Activated CD4-positive, alpha-beta T cell treated with anti-CD3 and anti-CD28 coated beads for 36 hours (primary cell): ENCODE results near the gene MRPL42. TPM values are rescaled to one million over a fixed set of nuclear protein-coding genes. Genes with fewer than 3 reads are reported as not detected.
"Not testable (repeated sequence)": the region's sequence is repeated elsewhere in the genome, so short reads cannot be mapped to it uniquely, and the experiment has no call there.

Experiments
- ATAC-seq: fragments of 200-7000 bp; cut with Tn5 transposase; one replicate; pipeline ENCODE4 v1.10.0; 2021; ENCODE audit warnings: mild to moderate bottlenecking, moderate library complexity
- CTCF ChIA-PET: fragments of 350-600 bp; sonication (Branson Sonifier 250); formaldehyde crosslinking; loops from one replicate; lab custom pipeline; 2021; ENCODE audit warnings: antibody characterized with exemption; lab: Charles Lee
- POLR2A ChIA-PET: fragments of 350-600 bp; sonication (Branson Sonifier 250); formaldehyde crosslinking; loops from one replicate; lab custom pipeline; 2021; ENCODE audit warnings: antibody characterized with exemption, inconsistent platforms; lab: Charles Lee
- DNase-seq: peaks from one replicate; pipeline ENCODE4 v3.0.0-alpha.2; 2020
- H3K27ac Mint-ChIP-seq: one replicate; pipeline ENCODE4 v1.8.0; 2021; ENCODE audit warnings: mixed read lengths
- H3K27me3 Mint-ChIP-seq: one replicate; pipeline ENCODE4 v1.8.0; 2021; ENCODE audit warnings: mixed read lengths
- H3K36me3 Mint-ChIP-seq: one replicate; pipeline ENCODE4 v1.8.0; 2021; ENCODE audit warnings: low read depth, mixed read lengths
- H3K4me1 Mint-ChIP-seq: one replicate; pipeline ENCODE4 v1.8.0; 2021; ENCODE audit warnings: mixed read lengths
- H3K4me3 Mint-ChIP-seq: one replicate; pipeline ENCODE4 v1.8.0; 2021; ENCODE audit warnings: mild to moderate bottlenecking, moderate library complexity, mixed read lengths
- H3K9me3 Mint-ChIP-seq: one replicate; pipeline ENCODE4 v1.8.0; 2021; ENCODE audit warnings: low read depth, mixed read lengths
- intact Hi-C, 2 experiments: fragments of 100-400 bp; cut with DNase I in 1 of 2; cut with micrococcal nuclease in 1 of 2; formaldehyde crosslinking; loops; one replicate each; pipeline versions ENCODE4 v1.14.2 to v1.15.1; 2022 to 2024; cut with DNase I, micrococcal nuclease
- total RNA-seq, 2 experiments: library from RNA; stranded (reverse); gene quantifications; one replicate each; pipeline ENCODE4 v1.2.3, GENCODE V29; 2021

The MRPL42 gene
- total RNA-seq, 2 experiments from 2014 or later = 78.7 to 98.3 TPM

DNA sequence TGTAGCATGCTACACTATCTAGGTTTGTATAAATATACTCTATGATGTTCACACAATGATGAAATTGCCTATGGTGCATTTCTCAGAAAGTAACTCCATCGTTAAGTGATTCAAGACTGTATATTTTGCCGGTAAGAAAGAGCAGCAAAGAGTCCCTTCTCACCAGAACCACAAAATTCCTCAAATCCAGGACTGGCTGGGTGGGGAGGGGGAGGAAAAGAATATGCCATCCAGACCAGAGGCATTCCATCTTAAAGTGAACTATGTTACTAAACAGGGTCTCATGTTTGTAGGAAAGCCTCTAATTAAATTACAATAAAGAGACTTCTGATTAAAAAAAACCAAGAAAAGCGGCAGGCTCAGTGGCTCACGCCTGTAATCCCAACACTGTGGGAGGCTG lies 37.0 kb upstream of the MRPL42 start:
- Mint-ChIP-seq H3K9me3 (no peaks in the 10 kb centered on the region), H3K4me1 (peaks cover 79% of the 10 kb centered on the region), H3K36me3 (peaks cover 16% of the 10 kb centered on the region), H3K27me3 (no peaks in the 10 kb centered on the region), H3K4me3 (no peak overlapping the region), H3K27ac (no peak overlapping the region)
- ATAC-seq = no peak
- intact Hi-C loops = no loop called here
- CTCF ChIA-PET = interaction anchor here (1.3 kb wide), 1 partner anchor 11 kb away, joined by 10 read pairs; no protein-coding TSS in a partner anchor
- POLR2A ChIA-PET = no interaction called here
- DNase-seq = no peak

DNA sequence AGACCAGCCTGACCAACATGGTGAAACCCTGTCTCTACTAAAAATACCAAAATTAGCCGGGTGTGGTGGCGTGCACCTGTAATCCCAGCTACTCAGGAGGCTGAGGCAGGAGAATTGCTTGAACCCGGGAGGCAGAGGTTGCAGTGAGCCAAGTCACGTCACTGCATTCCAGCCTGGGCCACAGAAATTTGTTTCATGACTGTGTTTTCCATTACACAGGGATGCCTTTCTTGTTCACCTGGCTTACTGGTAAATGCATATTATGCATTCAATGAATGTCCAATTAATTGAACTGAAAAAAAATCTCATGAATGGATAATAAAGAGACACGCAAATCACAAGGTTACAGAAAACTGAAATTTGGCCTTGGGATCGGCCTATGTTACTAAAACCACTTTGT lies 35.3 kb upstream of the MRPL42 start:
- ATAC-seq, H3K27me3 Mint-ChIP-seq, POLR2A ChIA-PET, DNase-seq, intact Hi-C loops, H3K27ac Mint-ChIP-seq, H3K9me3 Mint-ChIP-seq, H3K4me3 Mint-ChIP-seq: not testable (repeated sequence)
- peaks cover 78% of the 10 kb centered on the region for H3K4me1 Mint-ChIP-seq
- CTCF ChIA-PET = interaction anchor here (0.6 to 1.9 kb wide), 3 partner anchors 12 to 29 kb away, joined by 3 to 10 read pairs (median 3); no protein-coding TSS in a partner anchor
- peaks cover 15% of the 10 kb centered on the region for H3K36me3 Mint-ChIP-seq

DNA sequence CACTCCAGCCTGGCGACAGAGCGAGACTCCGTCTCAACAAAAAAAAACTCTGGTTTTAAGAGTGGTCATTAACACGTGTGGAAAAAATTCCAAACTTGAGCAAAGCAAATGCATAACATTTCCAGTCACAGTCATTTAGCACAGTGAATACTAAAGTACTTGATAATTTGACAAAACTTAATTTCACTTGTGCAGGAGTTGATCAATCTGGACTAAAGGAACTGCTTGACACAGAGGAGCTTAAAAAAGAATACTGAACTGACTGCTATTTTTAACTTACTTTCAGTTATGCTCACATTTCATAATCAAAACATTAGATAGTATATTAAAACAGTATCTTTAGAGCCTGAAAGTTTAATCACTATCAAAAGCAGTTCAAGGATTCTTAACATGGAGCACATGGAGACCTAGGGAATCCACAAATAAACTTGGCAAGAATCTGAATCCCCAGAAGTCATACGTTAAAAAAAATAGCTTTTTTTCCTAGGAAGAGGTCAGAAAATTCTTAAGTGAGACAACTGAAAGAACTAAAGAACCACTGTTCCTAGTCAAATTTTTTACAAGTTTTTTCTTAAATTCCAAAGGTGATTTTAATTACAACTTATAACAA lies 33.0 kb upstream of the MRPL42 start:
- POLR2A ChIA-PET = interaction anchor here (1.0 to 1.5 kb wide), 2 partner anchors 20 to 33 kb away, joined by 3 to 4 read pairs; no protein-coding TSS in a partner anchor
- H3K4me3 Mint-ChIP-seq = no peak overlapping the region
- H3K9me3 Mint-ChIP-seq = no peaks in the 10 kb centered on the region

DNA sequence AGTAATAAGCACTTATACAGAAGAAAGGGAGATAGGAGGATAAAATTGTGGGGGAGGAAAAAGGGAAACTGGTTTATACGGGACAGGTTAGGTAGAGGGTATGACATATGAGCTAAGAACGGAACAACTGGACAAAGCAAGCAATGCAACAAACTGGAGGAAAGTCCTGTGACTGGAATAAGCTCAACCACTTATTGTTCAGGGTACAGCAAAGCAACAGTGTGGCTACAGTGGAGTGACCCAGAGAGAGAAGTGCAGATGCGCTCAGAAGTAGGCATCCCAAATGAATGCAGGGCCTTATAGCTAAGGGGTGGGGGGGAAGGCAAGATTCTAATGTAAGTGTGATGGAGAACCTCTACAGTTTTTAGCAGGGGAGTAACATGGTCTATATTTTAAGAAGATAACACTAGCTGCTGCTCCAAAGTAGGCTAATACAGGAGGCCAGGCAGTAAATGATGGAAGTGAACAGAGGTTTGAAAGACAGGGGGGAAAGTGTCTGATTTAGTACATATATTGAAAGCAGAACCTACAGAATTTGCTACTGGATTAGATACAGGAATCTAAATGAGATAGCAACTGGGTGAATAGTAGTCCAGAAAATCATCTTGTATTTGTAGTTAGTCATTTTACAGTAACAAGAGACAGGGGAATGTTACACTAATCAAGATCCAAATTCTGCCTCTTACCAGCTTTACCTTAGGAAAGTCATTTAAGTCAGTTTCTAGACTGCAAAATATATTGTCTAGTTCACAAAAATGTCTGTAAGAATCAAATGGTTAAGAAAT lies 28.9 kb upstream of the MRPL42 start:
- Mint-ChIP-seq H3K27me3 (no peaks in the 10 kb centered on the region), H3K4me3 (peak overlapping the region; percentile 99), H3K27ac (peak overlapping the region; percentile 22), H3K9me3 (no peaks in the 10 kb centered on the region), H3K36me3 (peaks cover 17% of the 10 kb centered on the region), H3K4me1 (peaks cover 79% of the 10 kb centered on the region)
- ChIA-PET CTCF (interaction anchor here (0.8 to 6.3 kb wide), 4 partner anchors 12 to 33 kb away, joined by 3 to 55 read pairs (median 3); no protein-coding TSS in a partner anchor), POLR2A (interaction anchor here (0.6 to 1.1 kb wide), 3 partner anchors 17 to 41 kb away, joined by 3 to 7 read pairs (median 6); no protein-coding TSS in a partner anchor)
- DNase-seq (no peak), ATAC-seq (no peak)
- intact Hi-C loops = no loop called here

More for the DNA sequence above, 33.0 kb upstream of the MRPL42 start:
- Mint-ChIP-seq H3K27ac (no peak overlapping the region), H3K27me3 (no peaks in the 10 kb centered on the region), H3K4me1 (peaks cover 80% of the 10 kb centered on the region), H3K36me3 (peaks cover 19% of the 10 kb centered on the region)
- no peak for ATAC-seq
- no peak for DNase-seq
- CTCF ChIA-PET = interaction anchor here (1.2 to 6.3 kb wide), 2 partner anchors 12 to 14 kb away, joined by 6 to 55 read pairs; no protein-coding TSS in a partner anchor
- intact Hi-C loops = no loop called here

- H3K27me3 Mint-ChIP-seq = no peaks in the 10 kb centered on the region
- ATAC-seq = peak; percentile 5
- H3K36me3 Mint-ChIP-seq = peaks cover 17% of the 10 kb centered on the region
- DNase-seq = no peak
- H3K27ac Mint-ChIP-seq = peak overlapping the region; percentile 98
- no peaks in the 10 kb centered on the region for H3K9me3 Mint-ChIP-seq
- intact Hi-C loops = loop anchor here (2.0 to 10.0 kb wide), 5 partner anchors 61 to 1015 kb away; partner anchors contain the start of genes CEP83 (in 1 of the 2) and EEA1 (in 1 of the 2)
- H3K4me1 Mint-ChIP-seq = peaks cover 63% of the 10 kb centered on the region
- CTCF ChIA-PET = interaction anchor here (6.3 kb wide), 1 partner anchor 20 kb away, joined by 55 read pairs; no protein-coding TSS in a partner anchor
- POLR2A ChIA-PET = no interaction called here
- peak overlapping the region; percentile 99 for H3K4me3 Mint-ChIP-seq
These were observed 27.1 kb upstream of the MRPL42 start for GRCh38 chr12:93440043-93440835.

DNA sequence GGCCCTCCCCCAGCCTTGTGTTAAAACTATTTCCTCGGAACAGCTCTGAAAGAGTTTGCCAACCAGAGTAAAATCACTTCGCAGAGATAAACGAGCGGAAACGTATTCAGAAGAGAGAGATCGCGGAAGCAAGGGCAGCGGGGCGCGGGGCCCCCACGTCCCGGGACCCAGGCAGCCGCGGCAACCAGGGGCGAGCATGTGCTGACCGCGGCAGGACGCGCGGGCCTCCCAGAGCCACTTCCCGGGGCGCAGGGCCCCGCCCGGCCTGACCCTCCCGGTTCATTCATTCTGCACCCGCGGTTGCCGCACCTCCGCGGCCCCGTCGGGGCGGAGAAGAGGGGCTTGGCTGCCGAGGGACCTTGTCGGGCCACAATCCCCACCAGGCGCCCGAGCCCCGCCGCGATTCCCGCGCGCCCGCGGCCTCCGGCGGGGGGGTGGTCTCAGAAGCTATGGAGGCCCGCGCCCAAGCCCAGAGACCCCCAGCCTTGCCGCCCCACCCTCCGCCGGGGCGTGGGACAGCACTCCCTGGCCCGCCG lies 26.2 kb upstream of the MRPL42 start:
- Mint-ChIP-seq H3K4me1 (peaks cover 55% of the 10 kb centered on the region), H3K9me3 (no peaks in the 10 kb centered on the region), H3K27me3 (no peaks in the 10 kb centered on the region), H3K36me3 (peaks cover 17% of the 10 kb centered on the region), H3K27ac (peak overlapping the region; percentile 98), H3K4me3 (peak overlapping the region; percentile 99)
- POLR2A ChIA-PET = interaction anchor here (0.6 to 1.2 kb wide), 2 partner anchors 29 to 511 kb away, joined by 5 to 7 read pairs; no protein-coding TSS in a partner anchor
- CTCF ChIA-PET = no interaction called here
- peak; percentile 56 for DNase-seq
- intact Hi-C loops = loop anchor here (2.0 to 10.0 kb wide), 5 partner anchors 62 to 1014 kb away; partner anchors contain the start of genes CEP83 (in 1 of the 2) and EEA1 (in 1 of the 2)
- no peak for ATAC-seq

DNA sequence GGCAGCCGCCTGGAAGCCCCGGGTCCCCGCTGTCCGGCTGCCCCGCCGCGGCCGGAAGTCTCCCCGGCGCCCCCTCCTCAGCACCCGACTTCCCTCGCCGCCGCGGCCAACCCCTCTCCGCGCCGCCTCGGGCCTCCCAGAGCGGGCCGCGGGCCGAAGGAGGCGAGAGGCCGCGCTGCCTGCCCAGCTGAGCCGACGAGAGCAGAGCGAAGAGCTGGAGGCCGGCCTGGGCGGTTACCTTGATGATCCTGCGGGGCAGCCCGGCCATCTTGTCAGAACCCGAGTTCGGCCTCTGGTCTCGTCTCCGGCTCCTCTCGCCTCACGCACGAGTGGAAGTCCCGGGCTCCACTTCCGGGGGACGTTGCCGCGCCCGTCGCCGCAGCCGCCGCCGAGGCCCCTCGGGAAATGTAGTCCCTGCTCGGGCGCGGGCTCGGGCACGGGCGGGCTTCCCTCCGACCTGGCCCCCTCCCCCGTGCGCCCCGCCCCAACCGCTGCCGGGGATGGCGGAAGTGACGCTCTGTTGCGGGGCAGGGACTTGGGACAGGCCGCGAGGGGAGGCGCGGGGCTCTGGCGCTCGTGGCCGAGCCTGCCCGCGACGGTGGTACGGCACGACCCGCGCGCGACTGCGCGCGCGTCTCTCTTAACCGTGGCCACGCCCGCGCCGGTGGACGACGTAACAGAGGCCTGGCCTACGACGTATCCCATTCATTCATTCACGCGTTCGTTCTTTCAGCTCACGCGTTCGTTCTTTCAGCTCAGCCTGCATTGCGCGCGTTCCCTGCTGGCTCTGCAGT lies 25.5 kb upstream of the MRPL42 start, which contains the start of gene UBE2N:
TSS of gene UBE2N (minus strand) at position 331 of the 794 bp plus-strand sequence. CDS start at position 268, 63 bp downstream.
- DNase-seq (peak; percentile 98), ATAC-seq (peak; percentile 84)
- Mint-ChIP-seq H3K36me3 (peaks cover 17% of the 10 kb centered on the region), H3K27ac (peak within 1 kb of the TSS; percentile 99), H3K4me1 (peaks cover 48% of the 10 kb centered on the region), H3K9me3 (no peaks in the 10 kb centered on the region), H3K27me3 (no peaks in the 10 kb centered on the region), H3K4me3 (peak within 1 kb of the TSS; percentile 99)
- ChIA-PET POLR2A (interaction anchor here (0.6 to 1.2 kb wide), 2 partner anchors 28 to 512 kb away, joined by 5 to 7 read pairs; no protein-coding TSS in a partner anchor), CTCF (interaction anchor here (0.6 to 1.6 kb wide), 4 partner anchors 16 to 660 kb away, joined by 3 to 6 read pairs (median 4); partner anchors contain the start of gene MRPL42)
- intact Hi-C loops = loop anchor here (1.0 to 10.0 kb wide), 10 partner anchors 25 to 1013 kb away; partner anchors contain the start of genes CRADD (in 2 of the 2), EEA1 (in 2 of the 2), MRPL42 (in 2 of the 2) and CEP83 (in 1 of the 2)

GRCh38 chr12:93442411-93443340 lies 24.6 kb upstream of the MRPL42 start:
- Mint-ChIP-seq H3K4me3 (peak overlapping the region; percentile 99), H3K36me3 (peaks cover 15% of the 10 kb centered on the region), H3K27ac (peak overlapping the region; percentile 99), H3K27me3 (no peaks in the 10 kb centered on the region), H3K9me3 (no peaks in the 10 kb centered on the region), H3K4me1 (peaks cover 47% of the 10 kb centered on the region)
- DNase-seq (no peak), ATAC-seq (no peak)
- CTCF ChIA-PET = interaction anchor here (0.6 to 1.6 kb wide), 5 partner anchors 16 to 660 kb away, joined by 3 to 6 read pairs (median 4); partner anchors contain the start of gene MRPL42
- POLR2A ChIA-PET = interaction anchor here (1.2 kb wide), 1 partner anchor 513 kb away, joined by 5 read pairs; no protein-coding TSS in a partner anchor
- intact Hi-C loops = loop anchor here (1.0 to 10.0 kb wide), 9 partner anchors 25 to 1012 kb away; partner anchors contain the start of genes CRADD (in 2 of the 2), EEA1 (in 2 of the 2), MRPL42 (in 2 of the 2) and CEP83 (in 1 of the 2)
